HG03066 (cell line): Measurements from ENCODE around the gene FBXW4.
A peak's percentile ranks its signal among the peaks of the same experiment; 100 is the strongest.
"Not testable (repeated sequence)": the region's sequence is repeated elsewhere in the genome, so short reads cannot be mapped to it uniquely, and the experiment has no call there.

Source experiments
- ATAC-seq: cut with Tn5 transposase; IDR thresholded peaks from one replicate; pipeline ENCODE4 v1.9.1; 2021; ENCODE audit warnings: low read depth; ENCODE audit not compliant: unreplicated experiment

The FBXW4 gene

GRCh38 chr10:101593331-101593730 is 101.6 kb downstream of the FBXW4 start:
- not testable (repeated sequence) for ATAC-seq

GRCh38 chr10:101588879-101589278 is 106.1 kb downstream of the FBXW4 start:
- no peak for ATAC-seq

GRCh38 chr10:101587725-101588653 is 107.0 kb downstream of the FBXW4 start, which contains the start of the genes DPCD and POLL:
TSS of gene DPCD (plus strand) at chr10:101588321. CDS start at chr10:101588337, 16 bp downstream.
TSS of gene POLL (minus strand) at chr10:101588257. CDS start at chr10:101587360, 897 bp downstream.
- peak; percentile 98 for ATAC-seq

GRCh38 chr10:101585841-101586240 is 109.1 kb downstream of the FBXW4 start:
- ATAC-seq = no peak

- ATAC-seq = no peak
These were observed 114.2 kb downstream of the FBXW4 start for GRCh38 chr10:101580486-101581399.

- ATAC-seq = no peak
These were observed 115.5 kb downstream of the FBXW4 start for GRCh38 chr10:101579516-101579870.

- no peak for ATAC-seq
These were observed 116.0 kb downstream of the FBXW4 start for GRCh38 chr10:101578803-101579515.

GRCh38 chr10:101578192-101578591 is 116.8 kb downstream of the FBXW4 start:
- no peak for ATAC-seq

GRCh38 chr10:101577121-101577871 is 117.7 kb downstream of the FBXW4 start:
- no peak for ATAC-seq

GRCh38 chr10:101576211-101576863 is 118.6 kb downstream of the FBXW4 start:
- ATAC-seq = no peak

- no peak for ATAC-seq
These were observed 119.3 kb downstream of the FBXW4 start for GRCh38 chr10:101575580-101576210.

GRCh38 chr10:101575091-101575490 is 119.9 kb downstream of the FBXW4 start:
- ATAC-seq = no peak

- ATAC-seq = no peak
These were observed 120.9 kb downstream of the FBXW4 start for GRCh38 chr10:101573885-101574753.

GRCh38 chr10:101572785-101573184 is 122.2 kb downstream of the FBXW4 start:
- no peak for ATAC-seq

- ATAC-seq = no peak
These were observed 122.8 kb downstream of the FBXW4 start for GRCh38 chr10:101572126-101572525.

- ATAC-seq = no peak
These were observed 123.6 kb downstream of the FBXW4 start for GRCh38 chr10:101571271-101571925.
